ENCODE results near the gene MIOX. TPM values are rescaled to one million over a fixed set of nuclear protein-coding genes. Genes with fewer than 3 reads are reported as not detected.

The MIOX gene
- total and polyA plus RNA-seq, 2 of the 13 experiments (the other 11 are each of a cell fraction or from before 2014, with no cell fraction given): 1.5 to 2.9 TPM

DNA sequence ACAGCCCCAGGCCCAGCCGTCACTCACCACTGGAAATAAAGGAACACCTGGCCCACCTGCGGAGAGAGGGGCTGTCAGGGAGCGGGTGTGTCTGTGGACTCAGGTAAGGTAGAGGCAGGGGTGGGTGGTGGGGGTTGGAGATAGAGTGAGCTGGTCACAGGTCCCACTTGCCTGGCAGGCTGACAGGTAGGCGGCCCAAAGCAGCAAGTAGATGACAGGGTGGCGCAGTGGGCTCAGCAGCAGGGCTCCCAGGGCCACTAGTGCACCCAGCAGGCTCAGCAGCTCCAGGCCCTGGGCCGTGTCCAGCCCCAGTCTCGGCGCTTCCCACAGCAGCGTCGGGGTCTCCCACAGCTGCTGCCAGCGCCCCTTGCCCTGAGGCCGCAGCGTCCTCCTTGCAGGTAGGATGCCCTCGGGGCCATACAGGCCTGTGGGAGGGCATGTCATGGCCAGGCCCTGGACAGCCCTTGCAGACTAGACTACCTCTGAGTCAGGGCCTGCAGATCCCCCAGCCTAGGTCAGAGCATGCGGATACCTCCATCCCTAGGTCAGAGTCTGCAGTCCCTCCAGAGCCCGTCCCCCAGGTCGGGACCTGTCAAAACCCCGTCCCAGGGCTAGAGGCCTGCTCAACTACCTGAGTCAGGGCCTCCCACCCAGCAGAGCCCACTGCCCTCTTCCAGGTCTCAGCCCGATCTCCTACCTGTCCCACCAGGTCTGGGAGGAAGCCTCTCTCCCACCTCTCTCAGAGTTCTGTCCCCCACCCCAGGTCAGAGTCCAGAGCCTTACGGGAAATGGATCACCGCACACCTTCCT, 20.2 kb downstream of the MIOX start (continued):
- TF ChIP-seq, protein P1, sequence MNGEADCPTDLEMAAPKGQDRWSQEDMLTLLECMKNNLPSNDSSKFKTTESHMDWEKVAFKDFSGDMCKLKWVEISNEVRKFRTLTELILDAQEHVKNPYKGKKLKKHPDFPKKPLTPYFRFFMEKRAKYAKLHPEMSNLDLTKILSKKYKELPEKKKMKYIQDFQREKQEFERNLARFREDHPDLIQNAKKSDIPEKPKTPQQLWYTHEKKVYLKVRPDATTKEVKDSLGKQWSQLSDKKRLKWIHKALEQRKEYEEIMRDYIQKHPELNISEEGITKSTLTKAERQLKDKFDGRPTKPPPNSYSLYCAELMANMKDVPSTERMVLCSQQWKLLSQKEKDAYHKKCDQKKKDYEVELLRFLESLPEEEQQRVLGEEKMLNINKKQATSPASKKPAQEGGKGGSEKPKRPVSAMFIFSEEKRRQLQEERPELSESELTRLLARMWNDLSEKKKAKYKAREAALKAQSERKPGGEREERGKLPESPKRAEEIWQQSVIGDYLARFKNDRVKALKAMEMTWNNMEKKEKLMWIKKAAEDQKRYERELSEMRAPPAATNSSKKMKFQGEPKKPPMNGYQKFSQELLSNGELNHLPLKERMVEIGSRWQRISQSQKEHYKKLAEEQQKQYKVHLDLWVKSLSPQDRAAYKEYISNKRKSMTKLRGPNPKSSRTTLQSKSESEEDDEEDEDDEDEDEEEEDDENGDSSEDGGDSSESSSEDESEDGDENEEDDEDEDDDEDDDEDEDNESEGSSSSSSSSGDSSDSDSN (CRISPR knock-in tag; IDR thresholded peaks at IDR 0.05): peak; percentile 58; the same call in 1 of the 2 replicates
- TF ChIP-seq, protein P2, sequence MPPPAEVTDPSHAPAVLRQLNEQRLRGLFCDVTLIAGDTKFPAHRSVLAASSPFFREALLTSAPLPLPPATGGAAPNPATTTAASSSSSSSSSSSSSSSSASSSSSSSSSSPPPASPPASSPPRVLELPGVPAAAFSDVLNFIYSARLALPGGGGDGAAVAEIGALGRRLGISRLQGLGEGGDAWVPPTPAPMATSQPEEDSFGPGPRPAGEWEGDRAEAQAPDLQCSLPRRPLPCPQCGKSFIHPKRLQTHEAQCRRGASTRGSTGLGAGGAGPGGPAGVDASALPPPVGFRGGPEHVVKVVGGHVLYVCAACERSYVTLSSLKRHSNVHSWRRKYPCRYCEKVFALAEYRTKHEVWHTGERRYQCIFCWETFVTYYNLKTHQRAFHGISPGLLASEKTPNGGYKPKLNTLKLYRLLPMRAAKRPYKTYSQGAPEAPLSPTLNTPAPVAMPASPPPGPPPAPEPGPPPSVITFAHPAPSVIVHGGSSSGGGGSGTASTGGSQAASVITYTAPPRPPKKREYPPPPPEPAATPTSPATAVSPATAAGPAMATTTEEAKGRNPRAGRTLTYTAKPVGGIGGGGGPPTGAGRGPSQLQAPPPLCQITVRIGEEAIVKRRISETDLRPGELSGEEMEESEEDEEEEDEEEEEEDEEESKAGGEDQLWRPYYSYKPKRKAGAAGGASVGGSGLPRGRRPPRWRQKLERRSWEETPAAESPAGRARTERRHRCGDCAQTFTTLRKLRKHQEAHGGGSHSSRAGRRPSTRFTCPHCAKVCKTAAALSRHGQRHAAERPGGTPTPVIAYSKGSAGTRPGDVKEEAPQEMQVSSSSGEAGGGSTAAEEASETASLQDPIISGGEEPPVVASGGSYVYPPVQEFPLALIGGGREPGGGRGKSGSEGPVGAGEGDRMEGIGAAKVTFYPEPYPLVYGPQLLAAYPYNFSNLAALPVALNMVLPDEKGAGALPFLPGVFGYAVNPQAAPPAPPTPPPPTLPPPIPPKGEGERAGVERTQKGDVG (CRISPR knock-in tag; IDR thresholded peaks at IDR 0.05; ENCODE audit: borderline replicate concordance): peak; percentile 68; the same call in 1 of the 2 replicates
- TF ChIP-seq, protein P3, sequence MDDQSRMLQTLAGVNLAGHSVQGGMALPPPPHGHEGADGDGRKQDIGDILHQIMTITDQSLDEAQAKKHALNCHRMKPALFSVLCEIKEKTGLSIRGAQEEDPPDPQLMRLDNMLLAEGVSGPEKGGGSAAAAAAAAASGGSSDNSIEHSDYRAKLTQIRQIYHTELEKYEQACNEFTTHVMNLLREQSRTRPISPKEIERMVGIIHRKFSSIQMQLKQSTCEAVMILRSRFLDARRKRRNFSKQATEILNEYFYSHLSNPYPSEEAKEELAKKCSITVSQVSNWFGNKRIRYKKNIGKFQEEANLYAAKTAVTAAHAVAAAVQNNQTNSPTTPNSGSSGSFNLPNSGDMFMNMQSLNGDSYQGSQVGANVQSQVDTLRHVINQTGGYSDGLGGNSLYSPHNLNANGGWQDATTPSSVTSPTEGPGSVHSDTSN (CRISPR knock-in tag; IDR thresholded peaks at IDR 0.05; ENCODE audit: borderline replicate concordance): no peak
- TF ChIP-seq SIN3B (IDR thresholded peaks at IDR 0.05; ENCODE audit: low read length) (no peak), ISX (CRISPR knock-in tag; conservative IDR thresholded peaks at IDR 0.05) (no peak), ZNF567 (CRISPR knock-in tag; IDR thresholded peaks at IDR 0.05; ENCODE audit: borderline replicate concordance) (no peak), GFI1 (CRISPR knock-in tag; IDR thresholded peaks at IDR 0.05; ENCODE audit: borderline replicate concordance) (no peak), RARA (CRISPR knock-in tag; IDR thresholded peaks at IDR 0.05) (no peak), HMGA1 (CRISPR knock-in tag; conservative IDR thresholded peaks at IDR 0.05) (no peak), XRCC5 (optimal IDR thresholded peaks at IDR 0.05; ENCODE audit: low read length) (peak; percentile 36), ZFAT (CRISPR knock-in tag; conservative IDR thresholded peaks at IDR 0.05) (no peak), KDM5B (CRISPR knock-in tag; IDR thresholded peaks at IDR 0.05; ENCODE audit: borderline replicate concordance) (no peak), ZNF253 (CRISPR knock-in tag; IDR thresholded peaks at IDR 0.05; ENCODE audit: borderline replicate concordance) (no peak)
- TF ChIP-seq, protein P4, sequence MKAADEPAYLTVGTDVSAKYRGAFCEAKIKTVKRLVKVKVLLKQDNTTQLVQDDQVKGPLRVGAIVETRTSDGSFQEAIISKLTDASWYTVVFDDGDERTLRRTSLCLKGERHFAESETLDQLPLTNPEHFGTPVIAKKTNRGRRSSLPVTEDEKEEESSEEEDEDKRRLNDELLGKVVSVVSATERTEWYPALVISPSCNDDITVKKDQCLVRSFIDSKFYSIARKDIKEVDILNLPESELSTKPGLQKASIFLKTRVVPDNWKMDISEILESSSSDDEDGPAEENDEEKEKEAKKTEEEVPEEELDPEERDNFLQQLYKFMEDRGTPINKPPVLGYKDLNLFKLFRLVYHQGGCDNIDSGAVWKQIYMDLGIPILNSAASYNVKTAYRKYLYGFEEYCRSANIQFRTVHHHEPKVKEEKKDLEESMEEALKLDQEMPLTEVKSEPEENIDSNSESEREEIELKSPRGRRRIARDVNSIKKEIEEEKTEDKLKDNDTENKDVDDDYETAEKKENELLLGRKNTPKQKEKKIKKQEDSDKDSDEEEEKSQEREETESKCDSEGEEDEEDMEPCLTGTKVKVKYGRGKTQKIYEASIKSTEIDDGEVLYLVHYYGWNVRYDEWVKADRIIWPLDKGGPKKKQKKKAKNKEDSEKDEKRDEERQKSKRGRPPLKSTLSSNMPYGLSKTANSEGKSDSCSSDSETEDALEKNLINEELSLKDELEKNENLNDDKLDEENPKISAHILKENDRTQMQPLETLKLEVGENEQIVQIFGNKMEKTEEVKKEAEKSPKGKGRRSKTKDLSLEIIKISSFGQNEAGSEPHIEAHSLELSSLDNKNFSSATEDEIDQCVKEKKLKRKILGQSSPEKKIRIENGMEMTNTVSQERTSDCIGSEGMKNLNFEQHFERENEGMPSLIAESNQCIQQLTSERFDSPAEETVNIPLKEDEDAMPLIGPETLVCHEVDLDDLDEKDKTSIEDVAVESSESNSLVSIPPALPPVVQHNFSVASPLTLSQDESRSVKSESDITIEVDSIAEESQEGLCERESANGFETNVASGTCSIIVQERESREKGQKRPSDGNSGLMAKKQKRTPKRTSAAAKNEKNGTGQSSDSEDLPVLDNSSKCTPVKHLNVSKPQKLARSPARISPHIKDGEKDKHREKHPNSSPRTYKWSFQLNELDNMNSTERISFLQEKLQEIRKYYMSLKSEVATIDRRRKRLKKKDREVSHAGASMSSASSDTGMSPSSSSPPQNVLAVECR (CRISPR knock-in tag; IDR thresholded peaks at IDR 0.05; ENCODE audit: borderline replicate concordance): peak; percentile 55
- TF ChIP-seq, protein P5, sequence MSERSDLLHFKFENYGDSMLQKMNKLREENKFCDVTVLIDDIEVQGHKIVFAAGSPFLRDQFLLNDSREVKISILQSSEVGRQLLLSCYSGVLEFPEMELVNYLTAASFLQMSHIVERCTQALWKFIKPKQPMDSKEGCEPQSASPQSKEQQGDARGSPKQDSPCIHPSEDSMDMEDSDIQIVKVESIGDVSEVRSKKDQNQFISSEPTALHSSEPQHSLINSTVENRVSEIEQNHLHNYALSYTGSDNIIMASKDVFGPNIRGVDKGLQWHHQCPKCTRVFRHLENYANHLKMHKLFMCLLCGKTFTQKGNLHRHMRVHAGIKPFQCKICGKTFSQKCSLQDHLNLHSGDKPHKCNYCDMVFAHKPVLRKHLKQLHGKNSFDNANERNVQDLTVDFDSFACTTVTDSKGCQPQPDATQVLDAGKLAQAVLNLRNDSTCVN (CRISPR knock-in tag; IDR thresholded peaks at IDR 0.05; ENCODE audit: borderline replicate concordance): no peak
